Measurements from ENCODE around the gene SORT1. TPM values are rescaled to one million over a fixed set of nuclear protein-coding genes. Genes with fewer than 3 reads are reported as not detected.

SORT1 gene
- total RNA-seq, 1 donor: 38.4 TPM

DNA sequence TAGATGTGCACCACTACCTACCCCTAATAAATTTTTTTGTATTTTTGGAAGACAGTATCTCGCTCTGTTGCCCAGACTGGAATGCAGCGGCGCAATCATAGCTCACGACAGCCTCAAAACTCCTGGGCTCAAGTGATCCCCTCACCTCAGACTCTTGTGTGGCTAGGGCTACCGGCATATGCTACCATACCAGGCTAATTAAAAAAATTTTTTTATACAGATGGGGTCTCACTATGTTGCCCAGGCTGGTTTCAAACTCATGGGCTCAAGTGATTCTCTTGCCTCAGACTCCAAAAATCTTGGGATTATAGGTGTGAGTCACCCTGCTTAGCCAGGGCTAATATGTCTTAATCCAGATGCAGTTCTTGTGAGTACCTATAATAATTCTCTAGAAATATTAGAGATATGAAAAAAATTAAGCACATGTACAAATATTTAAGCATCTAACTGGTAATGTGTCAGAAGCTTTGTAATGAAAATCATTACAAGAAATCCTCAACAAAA lies 9.5 kb downstream of the SORT1 start:
- TF ChIP-seq, protein P1, sequence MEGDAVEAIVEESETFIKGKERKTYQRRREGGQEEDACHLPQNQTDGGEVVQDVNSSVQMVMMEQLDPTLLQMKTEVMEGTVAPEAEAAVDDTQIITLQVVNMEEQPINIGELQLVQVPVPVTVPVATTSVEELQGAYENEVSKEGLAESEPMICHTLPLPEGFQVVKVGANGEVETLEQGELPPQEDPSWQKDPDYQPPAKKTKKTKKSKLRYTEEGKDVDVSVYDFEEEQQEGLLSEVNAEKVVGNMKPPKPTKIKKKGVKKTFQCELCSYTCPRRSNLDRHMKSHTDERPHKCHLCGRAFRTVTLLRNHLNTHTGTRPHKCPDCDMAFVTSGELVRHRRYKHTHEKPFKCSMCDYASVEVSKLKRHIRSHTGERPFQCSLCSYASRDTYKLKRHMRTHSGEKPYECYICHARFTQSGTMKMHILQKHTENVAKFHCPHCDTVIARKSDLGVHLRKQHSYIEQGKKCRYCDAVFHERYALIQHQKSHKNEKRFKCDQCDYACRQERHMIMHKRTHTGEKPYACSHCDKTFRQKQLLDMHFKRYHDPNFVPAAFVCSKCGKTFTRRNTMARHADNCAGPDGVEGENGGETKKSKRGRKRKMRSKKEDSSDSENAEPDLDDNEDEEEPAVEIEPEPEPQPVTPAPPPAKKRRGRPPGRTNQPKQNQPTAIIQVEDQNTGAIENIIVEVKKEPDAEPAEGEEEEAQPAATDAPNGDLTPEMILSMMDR (IDR thresholded peaks at IDR 0.05; ENCODE audit: insufficient read depth, low read depth, low read length): no peak
- no peak overlapping the region for H3K4me3 ChIP-seq (ENCODE audit: low read depth, low read length)
- DNase-seq (ENCODE audit: low read depth): no peak

- TF ChIP-seq, protein P1 (IDR thresholded peaks at IDR 0.05; ENCODE audit: insufficient read depth, low read depth, low read length): no peak
- DNase-seq (ENCODE audit: low read depth): no peak
- H3K4me3 ChIP-seq (ENCODE audit: low read depth, low read length): no peak overlapping the region
These were observed 11.5 kb downstream of the SORT1 start for GRCh38 chr1:109386054-109386717.

DNA sequence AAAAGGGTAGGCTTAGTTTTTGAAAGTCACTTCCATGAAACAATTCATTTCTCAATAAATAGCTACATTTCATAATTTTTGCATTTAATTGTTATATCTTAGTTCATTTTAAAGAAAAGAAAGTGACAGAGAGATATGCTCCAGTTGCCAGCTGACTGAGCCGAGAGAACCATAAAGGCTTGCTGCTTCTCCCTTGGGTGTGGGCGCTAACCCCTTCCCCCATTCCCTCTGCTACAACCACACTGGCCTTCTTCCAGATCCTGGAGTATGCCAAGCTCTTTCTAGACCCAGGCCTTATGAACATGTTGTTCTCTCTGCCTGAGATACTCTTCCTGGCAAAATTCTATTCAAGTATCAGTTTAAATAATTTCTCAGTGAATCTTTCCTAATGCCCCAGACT lies 12.3 kb downstream of the SORT1 start:
- TF ChIP-seq, protein P1 (IDR thresholded peaks at IDR 0.05; ENCODE audit: insufficient read depth, low read depth, low read length): no peak
- H3K4me3 ChIP-seq (ENCODE audit: low read depth, low read length): no peak overlapping the region
- DNase-seq (ENCODE audit: low read depth): no peak

GRCh38 chr1:109383854-109384253 lies 13.9 kb downstream of the SORT1 start:
- TF ChIP-seq, protein P1 (IDR thresholded peaks at IDR 0.05; ENCODE audit: insufficient read depth, low read depth, low read length): no peak
- no peak overlapping the region for H3K4me3 ChIP-seq (ENCODE audit: low read depth, low read length)
- no peak for DNase-seq (ENCODE audit: low read depth)

DNA sequence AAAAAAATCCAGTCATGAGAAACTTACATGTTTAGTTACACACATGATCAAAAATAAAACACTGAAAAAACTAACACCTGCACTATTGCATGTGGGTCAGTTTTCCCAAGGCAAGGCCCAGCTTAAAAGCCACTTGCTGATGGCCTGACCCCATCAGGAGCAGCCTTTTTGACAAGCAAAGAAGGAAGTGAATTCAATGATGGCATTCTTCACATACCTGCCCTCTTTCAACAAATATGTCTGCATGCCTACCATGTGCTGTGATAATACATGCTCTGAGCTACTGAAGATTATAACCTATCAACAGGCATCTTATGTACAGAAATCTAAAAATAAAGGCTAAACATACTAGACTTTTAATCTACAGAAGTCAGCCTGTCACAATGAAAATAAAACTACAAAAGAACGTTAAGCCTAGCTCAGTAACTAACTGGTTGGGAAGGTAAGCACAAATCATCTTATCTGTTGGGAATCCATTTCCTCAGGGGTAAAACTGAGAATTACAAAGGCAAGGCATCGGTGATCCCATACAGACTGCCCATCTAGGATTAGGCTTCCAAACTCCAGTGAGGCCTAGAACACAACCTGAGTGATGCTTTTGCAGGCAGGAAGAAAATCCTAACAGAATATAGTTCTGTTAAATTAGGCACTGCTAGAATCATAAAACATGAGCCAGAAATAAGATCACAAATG lies 14.5 kb downstream of the SORT1 start:
- no peak overlapping the region for H3K4me3 ChIP-seq (ENCODE audit: low read depth, low read length)
- TF ChIP-seq, protein P1 (IDR thresholded peaks at IDR 0.05; ENCODE audit: insufficient read depth, low read depth, low read length): no peak
- no peak for DNase-seq (ENCODE audit: low read depth)

DNA sequence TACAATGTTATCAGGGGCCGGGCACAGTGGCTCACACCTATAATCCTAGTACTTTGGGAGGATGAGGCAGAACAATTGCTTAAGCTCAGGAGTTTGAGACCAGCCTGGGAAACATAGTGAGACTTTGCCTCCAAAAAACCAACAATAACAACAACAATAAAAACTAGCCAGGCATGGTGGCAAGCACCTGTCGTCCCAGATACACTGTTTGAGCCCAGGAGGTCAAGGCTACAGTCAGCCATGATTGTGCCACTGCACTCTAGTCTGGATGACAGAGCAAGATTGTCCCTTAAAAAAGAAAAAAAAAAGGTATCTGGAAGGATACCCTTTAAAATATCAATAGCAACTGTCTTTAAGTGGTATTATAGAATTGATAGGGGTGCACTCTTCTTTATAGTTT lies 16.1 kb downstream of the SORT1 start:
- TF ChIP-seq, protein P1 (IDR thresholded peaks at IDR 0.05; ENCODE audit: insufficient read depth, low read depth, low read length): no peak
- H3K4me3 ChIP-seq (ENCODE audit: low read depth, low read length): no peak overlapping the region
- no peak for DNase-seq (ENCODE audit: low read depth)
